Hypothalamus (tissue), 51 donors: Measurements from ENCODE around the gene CLPX.
"Not testable (repeated sequence)": the region's sequence is repeated elsewhere in the genome, so short reads cannot be mapped to it uniquely, and the experiment has no call there.

Experiments
- DNase-seq, 51 donors: peaks; one replicate each; lab custom pipeline; 2025; lab: John Stamatoyannopoulos, UW

CLPX gene

DNA sequence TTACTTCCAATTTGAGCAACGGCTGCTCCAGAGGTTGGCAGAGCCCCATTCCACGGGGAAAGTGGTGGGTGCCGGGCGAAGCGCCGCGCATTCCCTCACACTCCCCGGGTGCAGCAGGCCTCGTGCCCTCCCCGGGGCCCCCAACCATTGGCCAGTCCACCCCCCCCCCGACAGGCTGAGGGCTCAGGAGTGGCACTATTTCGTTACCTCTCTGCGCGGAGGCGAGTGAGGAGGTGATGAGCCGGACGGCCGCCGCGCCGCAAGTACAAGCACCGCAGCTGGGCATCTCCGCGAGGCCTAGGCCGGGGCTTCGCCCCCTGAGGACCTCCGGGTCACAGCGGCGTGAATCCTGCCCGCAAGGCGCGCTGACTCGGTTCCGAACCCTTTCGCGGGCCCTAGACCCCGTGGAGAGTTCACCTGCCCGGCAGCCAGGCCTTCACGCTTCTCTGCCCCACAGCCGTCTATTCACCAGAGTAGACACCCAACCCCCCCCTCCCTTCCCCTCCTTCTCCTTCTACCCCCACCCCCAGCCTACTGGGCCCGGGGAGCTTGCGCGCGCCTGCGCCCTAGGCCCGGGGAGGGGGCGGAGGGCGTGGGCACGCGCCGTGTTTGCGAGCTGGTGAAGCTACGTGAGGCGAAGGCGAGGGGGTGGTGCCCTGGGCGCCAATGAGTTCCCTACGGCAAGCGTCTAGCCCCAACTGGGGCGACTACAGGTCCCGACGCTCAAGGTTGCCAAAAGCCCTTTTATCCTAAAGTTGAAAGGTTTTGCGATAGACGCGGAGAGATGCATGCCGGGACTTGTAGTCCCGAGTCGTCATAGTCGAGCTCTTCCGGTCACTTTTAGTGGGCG lies at the start of gene CLPX:
Gene CLPX (minus strand): TSS at position 475 of the 850 bp plus-strand sequence. CDS start 189 bp downstream, at position 286.
- DNase-seq = peak; percentile 56 to 95 (median 84)

DNA sequence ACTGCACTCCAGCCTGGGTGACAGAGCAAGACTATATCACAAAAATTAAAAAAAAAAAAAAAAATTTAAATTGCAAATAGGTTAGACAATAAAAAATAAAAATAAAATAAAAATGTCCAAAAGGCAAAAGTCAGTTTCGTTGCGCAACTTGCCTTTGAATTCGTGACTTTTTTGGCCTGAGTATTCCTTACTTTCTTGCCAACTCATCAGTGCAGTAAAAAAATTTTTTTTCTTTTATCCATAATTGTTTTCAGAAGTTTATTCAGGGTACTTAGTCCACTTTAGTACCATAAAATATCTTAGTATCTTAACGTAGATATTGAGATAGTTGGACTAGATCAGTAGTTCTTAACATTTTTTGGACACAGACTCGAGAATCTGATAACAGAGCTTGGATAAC lies 48.6 kb upstream of the CLPX start:
- DNase-seq = no peak

DNA sequence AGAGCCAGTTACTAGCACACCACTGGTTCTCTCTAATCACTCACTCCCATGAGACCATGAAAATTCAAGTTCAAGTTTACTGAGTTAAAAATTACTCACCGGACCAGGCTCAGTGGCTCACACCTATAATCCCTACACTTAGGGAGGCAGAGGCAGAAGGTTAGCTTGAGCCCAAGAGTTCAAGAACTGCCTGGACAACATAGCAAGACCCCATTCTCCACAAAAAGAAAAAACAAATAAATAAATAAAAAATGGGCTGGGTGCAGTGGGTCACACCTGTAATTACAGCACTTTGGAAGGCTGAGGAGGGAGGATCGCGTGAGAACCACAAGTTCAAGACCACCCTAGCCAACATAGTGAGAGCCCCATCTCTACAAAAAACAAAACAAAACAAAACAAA lies 47.4 kb upstream of the CLPX start:
- DNase-seq = no peak

DNA sequence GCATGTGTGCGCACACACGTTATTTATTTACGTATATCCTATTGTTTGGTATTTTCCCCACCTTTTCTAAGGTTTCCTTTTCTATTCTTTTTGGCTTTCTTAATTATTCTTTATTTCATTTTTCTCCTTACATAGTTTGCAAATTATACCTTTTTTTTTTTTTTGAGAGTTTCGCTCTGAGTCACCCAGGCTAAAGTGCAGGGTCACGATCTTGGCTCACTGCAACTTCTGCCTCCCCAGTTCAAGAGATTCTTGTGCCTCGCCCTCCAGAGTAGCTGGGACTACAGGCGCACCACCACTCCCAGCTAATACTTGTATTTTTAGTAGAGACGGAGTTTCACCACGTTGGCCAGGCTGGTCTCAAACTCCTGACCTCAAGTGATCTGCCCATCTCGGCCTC lies 46.2 kb upstream of the CLPX start:
- no peak for DNase-seq

DNA sequence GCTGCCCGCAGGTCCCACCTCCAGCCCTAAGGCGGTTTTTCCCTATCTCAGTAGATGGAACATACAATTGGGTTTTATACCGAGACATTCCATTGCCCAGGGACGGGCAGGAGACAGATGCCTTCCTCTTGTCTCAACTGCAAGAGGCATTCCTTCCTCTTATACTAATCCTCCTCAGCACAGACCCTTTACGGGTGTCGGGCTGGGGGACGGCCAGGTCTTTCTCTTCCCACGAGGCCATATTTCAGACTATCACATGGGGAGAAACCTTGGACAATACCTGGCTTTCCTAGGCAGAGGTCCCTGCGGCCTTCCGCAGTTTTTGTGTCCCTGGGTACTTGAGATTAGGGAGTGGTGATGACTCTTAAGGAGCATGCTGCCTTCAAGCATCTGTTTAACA lies 41.8 kb upstream of the CLPX start:
- DNase-seq = not testable (repeated sequence)

DNA sequence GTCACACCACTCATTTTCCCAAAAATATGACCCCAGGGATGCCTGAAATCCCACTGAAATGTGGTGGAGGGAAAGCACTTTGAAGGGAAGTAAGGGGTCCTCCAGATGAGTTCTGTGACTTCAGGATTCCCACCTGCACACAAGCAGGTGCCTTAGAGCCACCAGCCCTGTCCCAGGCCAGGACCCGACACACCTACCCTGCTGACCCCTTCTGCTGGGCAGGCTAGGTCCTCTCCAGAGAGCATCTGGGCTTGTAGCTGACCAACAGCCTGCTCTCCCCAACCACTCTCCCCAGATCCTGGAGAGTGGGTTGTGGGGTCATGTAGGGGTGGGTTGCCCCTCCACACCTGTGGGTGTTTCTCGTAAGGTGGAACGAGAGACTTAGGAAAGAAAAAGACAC lies 41.1 kb upstream of the CLPX start:
- DNase-seq = no peak

DNA sequence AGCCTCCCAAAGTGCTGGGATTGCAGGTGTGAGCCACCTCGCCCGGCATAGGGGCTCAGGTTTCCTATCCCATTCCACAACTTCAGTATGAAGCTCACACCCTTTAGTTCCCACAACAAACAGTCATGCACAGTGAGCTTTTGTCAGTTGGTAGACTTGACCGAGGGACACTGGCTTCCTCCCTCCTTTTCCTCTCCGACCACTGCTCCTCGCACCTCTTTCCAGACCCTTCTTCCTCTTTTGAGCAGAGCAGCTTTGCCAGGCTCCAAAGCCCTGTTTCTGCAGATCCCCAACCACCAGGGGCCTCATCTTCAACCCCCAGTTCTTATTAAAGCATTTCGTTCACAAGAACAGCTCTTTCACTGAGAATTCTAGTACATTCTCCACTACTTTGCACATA lies 38.9 kb upstream of the CLPX start:
- no peak for DNase-seq

DNA sequence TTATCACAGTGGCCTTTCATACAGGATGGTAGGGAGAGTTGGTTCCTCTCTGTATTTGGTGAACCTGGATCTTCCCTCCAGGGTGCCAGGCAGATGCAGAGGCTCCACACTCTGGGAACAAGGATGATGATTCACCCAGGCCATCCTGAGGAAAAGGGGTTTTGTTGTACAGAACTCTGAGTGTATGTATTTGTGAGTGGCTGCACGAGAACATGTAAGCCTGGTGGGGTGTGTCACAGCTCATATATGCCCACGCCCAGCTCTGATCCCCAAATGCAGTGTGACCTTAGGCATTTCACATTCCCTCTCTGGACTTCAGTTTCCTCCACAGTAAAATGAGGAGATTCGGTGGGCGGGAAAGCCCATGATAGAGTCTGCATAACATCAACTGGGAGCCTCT lies 37.7 kb upstream of the CLPX start:
- no peak for DNase-seq

DNA sequence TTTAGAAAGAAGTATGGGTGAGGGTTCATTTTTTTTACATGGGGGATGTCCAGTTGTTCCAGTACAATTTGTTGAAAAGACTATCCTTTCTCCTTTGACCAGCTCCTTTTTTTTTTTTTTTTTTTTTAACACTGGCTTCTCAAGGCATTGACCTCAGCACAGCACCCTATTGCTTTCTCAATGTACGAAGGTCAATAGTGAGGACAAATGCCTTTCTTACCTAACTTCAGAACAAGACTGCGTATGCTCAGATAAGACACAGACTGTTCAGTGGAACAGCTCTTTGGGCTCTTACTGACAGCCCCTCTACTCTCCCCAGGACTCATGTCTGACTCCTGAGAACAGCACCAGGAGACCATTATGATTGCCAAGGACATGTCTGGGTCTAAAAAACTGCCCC lies 36.6 kb upstream of the CLPX start:
- DNase-seq = no peak

DNA sequence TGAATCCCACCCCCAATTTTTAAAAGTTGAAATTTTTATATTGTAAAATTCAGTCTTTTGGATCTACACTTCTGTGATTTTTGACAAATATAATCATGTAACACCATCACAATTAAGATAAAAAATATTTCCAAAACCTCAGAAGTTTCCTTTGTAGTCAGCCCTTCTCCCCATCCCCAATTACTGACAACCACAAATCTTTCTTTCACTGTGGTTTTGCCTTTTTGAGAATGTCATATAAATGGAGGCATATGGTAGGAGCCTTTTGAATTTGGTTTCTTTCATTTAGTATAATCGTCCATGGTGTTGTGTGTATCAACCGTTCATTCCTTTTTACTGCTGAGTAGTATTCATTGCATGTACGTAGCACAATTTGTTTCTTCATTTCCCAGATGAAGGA lies 34.0 kb upstream of the CLPX start:
- no peak for DNase-seq

DNA sequence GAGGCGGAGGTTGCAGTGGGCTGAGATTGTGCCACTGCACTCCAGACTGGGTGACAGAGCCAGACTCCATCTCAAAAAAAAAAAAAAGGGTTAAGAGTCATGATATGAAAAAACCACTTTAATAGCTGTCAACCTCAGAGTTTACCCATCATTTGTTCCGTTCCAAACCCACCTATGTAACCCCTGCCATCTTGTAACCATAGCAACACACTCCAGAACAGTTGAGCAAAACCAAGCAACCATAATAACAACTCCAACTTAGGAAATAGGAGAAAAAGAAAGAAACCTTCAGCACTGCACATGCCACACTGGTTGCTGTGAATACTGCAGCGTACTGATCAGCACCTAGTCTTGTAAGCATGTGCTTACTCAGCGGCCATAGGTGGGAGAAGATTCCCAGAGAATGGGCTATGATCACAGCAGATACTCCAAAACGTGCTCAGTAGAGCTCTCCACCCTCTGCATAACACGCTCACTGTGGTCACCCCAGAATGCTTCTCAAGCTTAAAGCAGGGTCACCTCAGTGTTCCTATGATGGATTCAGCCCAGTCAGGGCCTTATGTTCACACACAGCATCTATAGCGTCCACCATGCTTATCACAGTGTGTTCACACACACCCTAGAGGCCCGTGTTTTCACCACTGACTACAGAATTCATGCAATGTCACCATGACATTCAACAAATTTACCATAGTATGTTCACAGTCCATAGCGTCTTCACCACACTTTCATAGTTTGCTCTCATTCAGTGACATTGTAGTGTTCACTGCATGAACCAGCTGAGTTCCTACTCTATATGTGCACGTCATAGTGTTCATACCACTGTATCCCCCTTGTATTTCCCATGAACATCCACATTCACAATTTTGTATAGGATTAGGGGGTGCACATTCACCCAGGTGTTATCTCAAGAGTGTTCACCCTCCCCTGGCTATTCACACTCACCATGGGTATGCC lies 32.7 kb upstream of the CLPX start:
- no peak for DNase-seq

DNA sequence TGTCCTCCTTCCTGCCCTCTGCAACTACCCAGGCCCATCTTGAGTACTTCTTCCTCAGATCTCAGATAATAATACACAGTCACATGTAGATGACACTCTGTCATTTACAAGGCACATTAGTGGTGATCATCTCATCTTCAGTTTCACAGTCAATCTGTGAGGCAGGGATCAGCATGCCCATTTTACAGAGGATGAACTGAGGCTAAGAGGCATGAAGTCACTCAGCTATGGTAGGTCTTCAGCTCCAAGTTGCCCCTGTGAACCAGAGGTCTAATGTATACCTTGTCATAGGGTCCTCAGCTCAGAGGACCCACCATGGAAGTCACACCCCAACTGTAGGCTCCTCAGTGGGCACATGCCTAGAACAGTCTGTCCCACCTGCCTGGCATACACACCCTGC lies 30.4 kb upstream of the CLPX start:
- no peak for DNase-seq

DNA sequence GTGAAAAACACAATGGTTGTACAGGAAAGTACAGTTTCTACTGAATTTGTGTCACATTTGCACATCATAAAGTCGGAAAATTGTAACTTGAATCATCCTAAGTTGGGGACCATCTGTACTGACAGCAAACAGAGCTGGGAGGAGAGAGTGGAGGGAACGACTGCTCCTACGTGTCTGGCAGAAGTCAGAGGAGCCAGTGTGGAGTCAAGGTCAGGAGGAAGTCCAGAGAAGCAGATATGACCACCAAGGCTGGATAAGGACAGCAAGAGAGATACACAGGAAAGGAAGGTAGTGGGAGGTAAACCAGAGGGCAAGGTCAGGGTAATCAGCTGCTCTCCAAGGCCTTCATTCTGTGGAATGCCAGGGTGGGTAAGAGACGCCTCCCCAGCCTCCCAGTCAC lies 28.9 kb upstream of the CLPX start:
- DNase-seq = no peak

DNA sequence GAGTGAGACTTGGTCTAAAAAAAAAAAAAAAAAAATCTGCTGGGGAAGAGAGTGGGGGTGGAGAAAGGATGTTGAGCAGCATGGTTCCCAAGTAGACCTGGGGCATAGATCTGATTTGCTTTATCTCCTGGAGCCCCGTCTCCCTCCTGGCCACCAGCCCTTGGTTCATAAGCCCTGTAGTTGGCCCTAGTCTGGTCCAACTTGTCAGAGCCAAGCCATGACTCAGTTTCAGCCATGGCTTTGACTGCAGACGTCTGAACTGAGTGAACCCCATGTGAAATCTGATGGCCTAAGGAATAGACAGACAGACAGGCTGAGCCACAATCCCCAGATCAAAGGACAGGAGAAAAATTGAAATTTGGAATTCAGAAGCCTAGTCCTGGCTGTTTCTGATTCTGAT lies 28.1 kb upstream of the CLPX start:
- no peak for DNase-seq

DNA sequence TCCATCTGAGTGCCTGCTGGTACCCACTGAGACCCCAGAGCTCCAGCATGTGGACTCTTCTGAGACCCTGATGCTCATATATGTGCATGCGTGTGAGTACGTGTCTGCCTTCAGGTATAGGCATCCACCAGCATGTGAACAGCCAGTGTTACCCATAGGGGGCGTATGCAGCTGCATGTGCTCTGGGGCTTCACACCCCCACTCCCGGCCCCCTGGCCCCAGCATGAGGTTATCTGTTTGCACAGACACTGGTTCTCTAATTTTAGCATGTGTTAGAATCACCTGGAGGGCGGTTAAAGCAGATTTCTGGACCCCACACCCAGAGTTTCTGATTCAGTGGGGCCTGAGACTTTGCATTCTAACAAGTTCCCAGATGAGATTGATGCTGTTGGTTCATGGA lies 27.0 kb upstream of the CLPX start:
- DNase-seq = no peak

DNA sequence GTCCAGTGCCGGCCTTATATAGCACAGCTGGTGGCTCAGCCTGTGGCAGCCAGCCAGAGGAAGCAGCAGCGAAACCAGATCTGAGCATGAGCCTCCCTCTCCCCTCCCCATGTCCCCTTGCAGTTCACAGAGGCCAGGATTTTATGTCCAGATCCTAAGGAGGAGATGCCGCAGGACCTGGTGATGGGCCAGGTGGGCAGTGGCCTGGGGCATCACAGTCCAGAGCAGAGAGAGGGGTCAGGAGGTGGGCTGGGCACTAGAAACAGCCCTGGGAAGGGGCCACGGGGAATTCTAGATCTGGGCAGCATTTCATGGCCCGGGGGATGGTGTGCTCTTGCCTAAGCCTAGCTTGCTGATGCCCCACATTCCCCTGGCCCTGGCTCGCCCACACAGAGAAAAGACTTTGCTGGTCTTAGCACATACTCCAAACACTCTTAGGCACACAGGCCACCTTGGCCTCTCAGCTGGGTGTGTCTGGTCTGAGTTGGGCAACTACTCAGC lies 26.4 kb upstream of the CLPX start:
- DNase-seq = no peak

DNA sequence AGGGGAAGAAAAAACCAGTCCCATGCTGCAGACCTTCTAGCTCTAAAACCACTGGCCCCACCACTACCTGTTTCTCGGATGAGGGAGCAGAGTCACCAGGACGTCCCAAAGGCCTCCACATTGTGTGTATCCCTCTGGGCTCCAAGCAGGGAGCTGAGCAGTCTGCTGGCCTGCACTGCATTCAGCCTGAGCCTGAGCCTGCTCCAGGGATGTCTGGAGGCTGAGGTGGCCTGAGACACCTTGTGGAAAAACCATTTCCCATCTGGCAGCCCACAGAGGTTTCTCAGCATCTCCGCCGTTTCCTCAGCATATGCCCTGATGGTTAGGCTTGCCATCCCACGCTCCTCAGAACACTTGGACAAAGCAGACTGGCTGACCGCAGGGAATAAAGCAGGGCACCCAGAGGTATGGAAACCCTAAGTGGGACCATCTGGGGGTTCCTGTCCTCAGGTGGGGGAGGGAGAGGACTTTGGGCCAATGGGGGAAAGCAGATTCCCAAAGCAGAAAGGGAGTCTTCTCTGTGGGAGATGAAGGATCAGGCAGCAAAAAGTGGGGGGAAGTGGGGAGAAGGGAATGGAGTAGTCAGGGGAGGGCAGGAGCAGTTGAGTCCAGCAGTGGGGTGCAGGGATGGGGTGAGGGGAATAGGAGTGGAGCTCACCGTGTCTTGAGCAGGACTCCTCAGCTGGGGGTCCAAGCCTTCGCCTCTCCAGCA lies 25.8 kb upstream of the CLPX start, which contains the start of gene CILP:
Gene CILP (minus strand): TSS at position 704 of the 712 bp plus-strand sequence. CDS start 1,718 bp downstream, outside the sequence.
- DNase-seq = no peak

DNA sequence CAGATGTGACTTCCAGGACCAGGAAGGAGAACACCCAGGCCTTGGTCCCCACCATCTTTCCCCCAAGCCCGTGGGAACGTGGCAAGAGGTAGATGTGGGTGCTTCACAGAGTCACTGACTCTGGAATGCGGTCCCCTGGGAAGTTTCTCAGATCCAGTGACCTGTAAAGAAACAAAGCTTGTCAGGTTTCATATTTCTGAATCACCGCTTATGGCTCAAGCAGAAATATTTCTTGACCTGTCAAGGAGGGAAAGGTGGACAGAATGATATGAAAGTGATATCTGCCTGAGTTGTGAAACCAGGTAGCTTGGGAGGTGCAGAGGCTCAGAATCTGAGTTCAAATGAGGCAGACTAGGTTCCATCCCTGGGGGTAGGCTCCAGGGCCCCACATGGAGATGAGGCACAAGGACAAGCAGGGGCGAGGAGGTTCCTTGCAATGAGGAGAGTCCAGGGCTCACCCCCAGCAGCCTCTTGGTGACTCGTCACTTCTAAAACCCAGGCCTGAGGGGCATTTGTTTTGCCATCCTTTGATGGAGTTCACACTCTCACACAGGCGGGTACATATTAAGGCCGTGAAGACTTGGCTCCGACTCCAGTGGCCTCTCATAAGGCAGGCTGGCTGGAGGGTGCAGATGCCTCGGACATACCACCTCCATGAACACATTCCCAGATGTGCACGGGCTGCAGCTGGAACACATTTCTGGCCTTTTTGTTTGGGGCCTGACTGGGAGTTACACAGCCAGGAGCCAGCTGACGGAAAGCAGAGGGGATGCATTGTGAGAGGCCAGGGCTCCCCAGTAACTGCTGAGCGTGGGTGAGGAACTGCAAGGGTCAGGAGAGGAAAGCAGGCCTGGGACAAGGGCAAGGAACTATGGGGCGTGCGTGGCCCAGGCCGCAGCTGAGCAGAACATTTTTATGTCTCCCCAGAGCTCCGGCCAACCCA lies 24.8 kb upstream of the CLPX start:
- DNase-seq = no peak

DNA sequence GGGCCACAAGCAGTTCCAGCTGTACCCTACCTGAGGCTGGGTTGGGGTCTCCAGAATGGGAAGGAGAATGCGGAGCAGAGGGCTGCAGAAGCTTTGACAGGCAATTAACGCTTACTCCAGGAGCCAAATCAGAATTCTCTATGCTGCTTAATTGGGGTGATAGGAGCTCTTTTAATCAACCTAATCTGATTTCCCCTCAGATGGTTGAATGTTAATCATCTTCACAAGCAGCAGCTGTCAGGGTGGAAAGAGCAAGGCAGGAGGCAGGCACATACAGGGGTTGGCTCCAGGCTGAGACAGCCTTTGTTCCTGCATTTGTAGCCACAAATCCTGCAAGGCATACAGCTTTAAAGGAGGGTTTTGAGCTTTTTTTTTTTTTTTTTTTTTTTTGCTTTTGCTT lies 23.5 kb upstream of the CLPX start:
- DNase-seq = no peak
